ENCODE results near the gene FHOD1.
A peak's percentile ranks its signal among the peaks of the same experiment; 100 is the strongest.

FHOD1 gene

DNA sequence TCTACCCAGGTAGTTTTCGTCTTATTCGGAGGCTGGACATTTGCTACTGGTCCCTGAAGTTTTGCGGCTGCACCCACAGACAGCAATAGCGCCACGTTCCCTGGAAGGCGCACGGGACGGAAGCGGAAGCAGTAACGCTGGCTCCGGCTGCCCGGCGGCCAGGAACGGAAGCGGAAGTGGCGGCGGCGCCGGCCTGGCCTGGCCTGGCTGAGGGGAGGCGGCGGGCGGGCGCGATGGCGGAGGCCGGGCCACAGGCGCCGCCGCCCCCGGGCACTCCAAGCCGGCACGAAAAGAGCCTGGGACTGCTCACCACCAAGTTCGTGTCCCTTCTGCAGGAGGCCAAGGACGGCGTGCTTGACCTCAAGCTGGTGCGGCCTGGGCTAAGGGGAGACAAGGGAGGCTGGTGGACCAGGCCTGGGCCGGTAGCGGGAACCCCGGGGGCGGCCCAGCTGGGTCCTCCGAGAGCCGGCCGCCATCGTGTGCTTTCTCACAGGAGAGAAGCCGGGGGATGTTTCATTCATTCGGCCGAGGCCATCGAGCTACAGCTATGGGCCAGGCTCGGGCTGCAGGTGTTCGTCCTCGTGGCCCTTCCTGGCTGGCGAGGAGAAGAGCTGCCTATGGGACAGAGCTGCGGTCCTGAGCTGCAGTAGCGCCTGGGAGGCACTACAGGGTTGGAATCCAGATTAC is 55.1 kb downstream of the FHOD1 start, which contains the start of gene E2F4:
Gene E2F4, plus strand, starts transcription at position 161 of the 687 bp plus-strand sequence. Its CDS starts 73 bp downstream, at position 234.
- H3K36me3 ChIP-seq (ENCODE audit: control insufficient read depth, insufficient read depth, low read length) = no peaks in the 10 kb centered on the region
- H3K79me2 ChIP-seq = peaks cover 10% of the 10 kb centered on the region
- peak within 1 kb of the TSS; percentile 56 for H3K27ac ChIP-seq

DNA sequence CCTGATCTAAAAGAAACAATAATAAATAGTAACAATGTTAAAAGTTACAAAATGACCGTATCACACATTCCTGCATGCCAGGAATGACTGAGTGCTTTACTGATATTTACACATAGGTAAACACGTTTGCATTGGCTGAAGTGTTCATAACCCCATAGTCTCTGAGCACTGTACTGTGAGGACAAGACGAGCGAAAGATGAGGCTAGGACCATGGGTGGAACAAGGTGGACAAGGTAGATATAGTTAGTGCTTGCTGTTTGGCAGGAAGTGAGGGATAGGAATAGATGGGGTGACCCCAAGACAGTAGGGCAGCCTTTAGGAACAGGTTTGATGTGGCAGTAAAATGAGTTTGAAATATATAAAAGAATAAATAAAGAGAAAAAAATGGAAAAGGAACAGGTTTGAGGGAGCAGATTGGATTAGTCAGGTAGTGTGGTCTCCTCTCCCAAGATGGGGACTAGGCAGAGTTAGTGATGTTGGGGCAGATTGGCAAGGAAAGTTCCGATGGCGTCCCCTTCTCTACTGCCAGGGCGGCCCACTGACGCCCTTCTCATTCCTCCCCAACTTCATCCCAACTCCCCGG is 55.8 kb downstream of the FHOD1 start:
- Histone ChIP-seq H3K9me3 (ENCODE audit: control insufficient read depth, low read length) (no peaks in the 10 kb centered on the region), H3K79me2 (peaks cover 10% of the 10 kb centered on the region), H2AFZ (peak overlapping the region; percentile 1), H3K27me3 (ENCODE audit: control insufficient read depth, insufficient read depth, low read length) (no peaks in the 10 kb centered on the region), H3K36me3 (ENCODE audit: control insufficient read depth, insufficient read depth, low read length) (no peaks in the 10 kb centered on the region), H3K4me2 (ENCODE audit: low read length) (peak overlapping the region; percentile 28), H3K4me3 (ENCODE audit: low read depth, low read length) (no peak overlapping the region), H3K9ac (no peak overlapping the region), H3K27ac (no peak overlapping the region), H3K4me1 (peaks cover 11% of the 10 kb centered on the region)
- TF ChIP-seq, protein P1, sequence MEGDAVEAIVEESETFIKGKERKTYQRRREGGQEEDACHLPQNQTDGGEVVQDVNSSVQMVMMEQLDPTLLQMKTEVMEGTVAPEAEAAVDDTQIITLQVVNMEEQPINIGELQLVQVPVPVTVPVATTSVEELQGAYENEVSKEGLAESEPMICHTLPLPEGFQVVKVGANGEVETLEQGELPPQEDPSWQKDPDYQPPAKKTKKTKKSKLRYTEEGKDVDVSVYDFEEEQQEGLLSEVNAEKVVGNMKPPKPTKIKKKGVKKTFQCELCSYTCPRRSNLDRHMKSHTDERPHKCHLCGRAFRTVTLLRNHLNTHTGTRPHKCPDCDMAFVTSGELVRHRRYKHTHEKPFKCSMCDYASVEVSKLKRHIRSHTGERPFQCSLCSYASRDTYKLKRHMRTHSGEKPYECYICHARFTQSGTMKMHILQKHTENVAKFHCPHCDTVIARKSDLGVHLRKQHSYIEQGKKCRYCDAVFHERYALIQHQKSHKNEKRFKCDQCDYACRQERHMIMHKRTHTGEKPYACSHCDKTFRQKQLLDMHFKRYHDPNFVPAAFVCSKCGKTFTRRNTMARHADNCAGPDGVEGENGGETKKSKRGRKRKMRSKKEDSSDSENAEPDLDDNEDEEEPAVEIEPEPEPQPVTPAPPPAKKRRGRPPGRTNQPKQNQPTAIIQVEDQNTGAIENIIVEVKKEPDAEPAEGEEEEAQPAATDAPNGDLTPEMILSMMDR (IDR thresholded peaks at IDR 0.05) = no peak

More for the DNA sequence above, 55.1 kb downstream of the FHOD1 start, which contains the start of gene E2F4:
- no peaks in the 10 kb centered on the region for H3K27me3 ChIP-seq (ENCODE audit: control insufficient read depth, insufficient read depth, low read length)
- peaks cover 11% of the 10 kb centered on the region for H3K4me1 ChIP-seq
- H3K9ac ChIP-seq = peak within 1 kb of the TSS; percentile 86
- H3K4me2 ChIP-seq (ENCODE audit: low read length) = peak within 1 kb of the TSS; percentile 95
- TF ChIP-seq, protein P1 (IDR thresholded peaks at IDR 0.05) = peak; percentile 14
- peak within 1 kb of the TSS; percentile 71 for H2AFZ ChIP-seq
- no peaks in the 10 kb centered on the region for H3K9me3 ChIP-seq (ENCODE audit: control insufficient read depth, low read length)
- peak within 1 kb of the TSS; percentile 86 for H3K4me3 ChIP-seq (ENCODE audit: low read depth, low read length)

DNA sequence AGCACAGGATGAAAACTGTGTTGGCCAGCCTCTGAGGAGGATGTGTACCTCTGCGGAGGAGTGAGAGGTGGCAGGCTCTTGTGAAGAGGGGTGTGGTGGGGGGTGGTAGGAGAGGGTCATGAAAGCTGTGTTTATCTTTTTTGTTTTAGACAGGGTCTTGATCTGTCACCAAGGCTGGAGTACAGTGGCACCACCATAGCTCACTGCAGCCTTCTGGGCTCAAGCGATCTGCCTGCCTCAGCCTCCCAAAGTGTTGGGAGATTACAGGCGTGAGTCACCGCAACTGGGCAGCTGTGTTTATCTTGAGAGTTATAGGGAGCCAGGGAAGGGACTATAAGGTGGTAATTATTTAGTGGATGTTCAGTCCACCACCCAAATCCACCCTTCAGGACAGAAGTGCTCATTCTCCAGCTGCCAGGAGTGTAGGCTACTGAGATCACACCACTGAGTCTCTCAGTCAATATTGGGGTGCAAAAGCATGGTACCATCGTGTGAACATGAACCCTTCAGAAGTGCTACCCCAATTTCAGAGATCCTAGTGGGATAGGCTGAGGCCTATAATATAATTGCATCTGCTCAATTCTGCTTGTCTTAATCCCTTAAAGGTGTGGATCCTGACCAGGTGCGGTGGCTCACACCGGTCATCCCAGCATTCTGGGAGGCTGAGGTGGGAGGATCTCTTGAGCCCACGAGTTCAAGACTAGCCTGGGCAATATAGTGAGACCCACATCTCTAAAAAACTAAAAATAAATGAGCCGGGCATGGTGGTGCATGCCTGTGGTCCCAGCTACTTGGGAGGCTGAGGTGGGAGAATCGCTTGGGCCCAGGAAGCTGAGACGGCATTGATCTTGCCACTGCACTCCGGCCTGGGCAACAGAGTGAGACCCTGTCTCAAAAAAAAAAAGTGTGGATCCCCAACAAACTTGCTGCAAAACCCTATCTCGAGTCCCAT is 56.6 kb downstream of the FHOD1 start:
- H3K27me3 ChIP-seq (ENCODE audit: control insufficient read depth, insufficient read depth, low read length) = no peaks in the 10 kb centered on the region
- TF ChIP-seq, protein P1 (IDR thresholded peaks at IDR 0.05) = no peak
- H3K4me1 ChIP-seq = peaks cover 13% of the 10 kb centered on the region
- H3K79me2 ChIP-seq = peaks cover 10% of the 10 kb centered on the region
- H3K27ac ChIP-seq = no peak overlapping the region
- H3K4me3 ChIP-seq (ENCODE audit: low read depth, low read length) = no peak overlapping the region
- no peaks in the 10 kb centered on the region for H3K9me3 ChIP-seq (ENCODE audit: control insufficient read depth, low read length)
- H2AFZ ChIP-seq = no peak overlapping the region
- H3K36me3 ChIP-seq (ENCODE audit: control insufficient read depth, insufficient read depth, low read length) = no peaks in the 10 kb centered on the region
- no peak overlapping the region for H3K4me2 ChIP-seq (ENCODE audit: low read length)
- no peak overlapping the region for H3K9ac ChIP-seq

DNA sequence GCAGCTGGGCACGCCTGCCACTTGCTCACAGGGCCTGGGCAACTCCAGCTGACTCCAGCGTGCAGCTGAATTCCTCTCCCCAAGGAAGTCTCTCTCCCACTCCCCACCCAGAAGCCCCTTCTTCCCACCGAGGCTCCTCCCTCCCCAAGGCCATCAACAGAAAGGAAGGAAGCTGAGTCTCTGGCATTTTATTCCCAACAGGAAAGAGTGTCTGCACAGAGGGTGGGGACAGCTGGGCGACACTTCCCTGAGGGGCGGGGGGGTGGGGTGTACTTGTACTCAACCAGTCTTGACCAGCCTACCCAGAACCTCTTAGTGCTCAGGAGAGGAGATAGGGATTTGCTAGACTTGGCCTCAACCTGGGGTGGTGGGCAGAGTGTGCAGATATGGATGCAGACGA is 57.2 kb downstream of the FHOD1 start, which contains the start of gene EXOC3L1:
Gene EXOC3L1, minus strand, starts transcription at position 96 of the 400 bp plus-strand sequence. CDS start 460 bp downstream, outside the sequence.
- TF ChIP-seq, protein P1 (IDR thresholded peaks at IDR 0.05) = no peak
- Histone ChIP-seq H3K27me3 (ENCODE audit: control insufficient read depth, insufficient read depth, low read length) (no peaks in the 10 kb centered on the region), H2AFZ (no peak within 1 kb of the TSS), H3K79me2 (peaks cover 10% of the 10 kb centered on the region), H3K4me3 (ENCODE audit: low read depth, low read length) (no peak within 1 kb of the TSS), H3K4me1 (peaks cover 20% of the 10 kb centered on the region), H3K27ac (no peak within 1 kb of the TSS), H3K4me2 (ENCODE audit: low read length) (no peak within 1 kb of the TSS), H3K36me3 (ENCODE audit: control insufficient read depth, insufficient read depth, low read length) (no peaks in the 10 kb centered on the region), H3K9ac (no peak within 1 kb of the TSS), H3K9me3 (ENCODE audit: control insufficient read depth, low read length) (no peaks in the 10 kb centered on the region)
